Memory B cell (primary cell): Measurements from ENCODE around the gene CWC15.
"Not testable (repeated sequence)": the region's sequence is repeated elsewhere in the genome, so short reads cannot be mapped to it uniquely, and the experiment has no call there.

Experiments used
- ATAC-seq: fragments of 150-1000 bp; cut with Tn5 transposase; 2 replicates; pipeline ENCODE4 v1.10.0; 2021; ENCODE audit warnings: low read depth, mild to moderate bottlenecking, moderate library complexity
- DNase-seq, 2 donors: peaks; one replicate each; pipeline ENCODE4 v3.0.0; 2022; ENCODE audit warnings: low spot score in 2 of 2
- H3K27ac Mint-ChIP-seq: one replicate; pipeline ENCODE4 v1.8.0; 2022; ENCODE audit warnings: mild to moderate bottlenecking, moderate library complexity, mixed read lengths
- H3K27me3 Mint-ChIP-seq: one replicate; pipeline ENCODE4 v1.8.0; 2022; ENCODE audit warnings: mixed read lengths
- H3K36me3 Mint-ChIP-seq: one replicate; pipeline ENCODE4 v1.8.0; 2022; ENCODE audit warnings: mild to moderate bottlenecking, mixed read lengths
- H3K4me1 Mint-ChIP-seq: one replicate; pipeline ENCODE4 v1.8.0; 2022; ENCODE audit warnings: mixed read lengths
- H3K4me3 Mint-ChIP-seq: one replicate; pipeline ENCODE4 v1.8.0; 2022; ENCODE audit warnings: mild to moderate bottlenecking, moderate library complexity, mixed read lengths
- H3K9me3 Mint-ChIP-seq: one replicate; pipeline ENCODE4 v1.8.0; 2022; ENCODE audit warnings: mixed read lengths

The CWC15 gene

DNA sequence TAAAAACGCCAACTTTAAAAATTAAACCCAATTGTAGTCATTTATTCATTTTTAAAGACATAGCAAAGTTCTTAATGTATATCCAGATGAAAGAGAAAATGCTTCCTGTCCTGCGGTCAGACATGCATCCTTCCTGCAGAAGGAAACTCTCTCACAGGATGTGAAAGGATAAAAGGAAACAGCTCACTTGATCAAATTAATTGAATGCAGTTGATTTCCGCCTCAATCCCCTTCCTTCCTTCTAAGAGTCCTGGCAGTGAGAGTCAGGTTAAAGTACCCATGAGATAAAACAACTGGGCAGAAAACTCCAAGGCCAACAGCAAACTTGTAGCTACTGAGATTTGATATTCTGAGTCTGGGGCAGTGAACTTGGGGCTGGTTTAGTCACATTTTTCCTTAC is 38.5 kb downstream of the CWC15 start:
- no peak for DNase-seq
- Mint-ChIP-seq H3K4me1 (no peaks in the 10 kb centered on the region), H3K36me3 (no peaks in the 10 kb centered on the region), H3K4me3 (no peak overlapping the region), H3K27ac (no peak overlapping the region), H3K27me3 (peaks cover 13% of the 10 kb centered on the region), H3K9me3 (no peaks in the 10 kb centered on the region)
- ATAC-seq: no peak

DNA sequence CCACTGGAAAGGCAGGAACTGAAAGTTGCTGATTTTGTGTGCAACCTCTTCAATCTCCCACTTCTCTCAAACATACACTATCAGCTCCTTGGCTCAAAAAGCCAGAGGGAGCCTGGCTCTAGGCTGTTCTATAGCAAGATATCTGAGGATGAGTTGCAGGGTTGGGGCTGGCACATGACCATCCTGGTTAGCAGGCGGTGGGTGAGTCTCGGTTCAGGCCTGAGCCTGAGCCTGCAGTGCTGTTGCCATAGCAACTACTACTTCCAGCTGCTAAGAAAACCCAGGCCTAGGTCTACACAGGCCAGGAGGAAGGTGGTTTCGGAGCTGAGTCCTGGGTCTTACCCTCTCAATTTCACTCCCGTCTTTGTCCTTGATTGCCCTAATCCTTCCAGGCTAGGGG is 39.0 kb downstream of the CWC15 start:
- Mint-ChIP-seq H3K4me1 (no peaks in the 10 kb centered on the region), H3K27me3 (peaks cover 15% of the 10 kb centered on the region), H3K9me3 (no peaks in the 10 kb centered on the region), H3K36me3 (no peaks in the 10 kb centered on the region), H3K4me3 (no peak overlapping the region), H3K27ac (no peak overlapping the region)
- DNase-seq (no peak), ATAC-seq (no peak)

DNA sequence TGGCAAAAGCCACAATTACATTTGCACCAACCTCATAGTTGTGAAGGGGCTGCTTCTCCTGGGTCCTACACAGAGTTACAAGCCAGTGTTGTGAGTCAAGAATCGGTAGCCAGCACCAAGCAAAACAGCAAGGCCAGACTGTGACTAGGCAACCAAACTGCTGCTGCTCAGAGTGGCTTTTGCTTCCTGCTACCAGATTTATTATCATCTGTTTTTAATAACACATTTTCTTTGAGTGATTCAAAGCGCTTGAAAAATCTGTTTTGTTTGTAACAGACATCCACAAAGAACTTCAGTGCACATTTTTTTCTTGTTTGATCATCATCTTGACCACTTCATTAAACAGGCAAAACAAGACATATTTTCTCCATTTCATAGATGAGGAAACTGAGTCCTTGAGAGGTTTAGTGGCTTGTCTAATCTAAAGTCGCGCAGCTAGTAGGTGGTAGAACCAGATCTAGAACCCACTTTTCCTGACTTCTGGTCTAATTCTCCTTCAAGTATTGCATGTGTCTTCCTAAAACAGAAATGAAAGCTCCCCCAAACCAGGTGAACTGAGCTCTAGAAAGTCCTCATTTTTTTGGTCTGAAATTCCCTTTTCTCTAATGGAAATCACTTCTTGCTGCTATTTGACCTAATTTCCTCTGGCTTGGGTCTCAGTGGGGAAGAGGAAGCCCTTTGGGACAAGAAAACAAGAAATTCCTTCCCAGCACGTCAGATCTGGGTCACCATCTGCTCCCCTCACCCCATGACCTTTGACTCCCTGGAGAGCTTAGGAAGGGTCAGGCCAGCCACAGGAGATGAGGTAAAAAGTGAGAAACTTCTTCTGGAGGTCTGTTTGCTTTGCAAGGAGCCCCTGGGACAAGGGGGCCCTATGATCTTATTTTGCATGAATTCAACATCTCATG is 39.9 kb downstream of the CWC15 start:
- Mint-ChIP-seq H3K9me3 (no peaks in the 10 kb centered on the region), H3K4me3 (no peak overlapping the region), H3K27ac (no peak overlapping the region), H3K4me1 (no peaks in the 10 kb centered on the region), H3K27me3 (peaks cover 17% of the 10 kb centered on the region), H3K36me3 (no peaks in the 10 kb centered on the region)
- no peak for ATAC-seq
- no peak for DNase-seq

DNA sequence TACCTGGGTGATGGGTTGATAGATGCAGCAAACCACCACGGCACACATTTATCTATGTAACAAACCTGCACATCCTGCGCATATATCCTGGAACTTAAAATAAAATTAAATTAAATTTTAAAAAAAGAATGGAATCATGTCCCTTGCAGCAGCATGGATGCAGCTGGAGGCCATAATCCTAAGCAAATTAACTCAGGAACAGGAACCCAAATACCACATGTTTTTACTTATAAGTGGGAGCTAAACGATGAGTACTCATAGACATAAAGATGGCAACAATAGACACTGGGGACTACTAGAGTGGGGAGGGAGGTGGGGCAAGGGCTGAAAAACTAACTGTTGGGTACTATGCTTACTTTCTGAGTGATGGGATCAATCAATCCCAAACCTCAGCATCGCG is 40.9 kb downstream of the CWC15 start:
- no peak overlapping the region for H3K27ac Mint-ChIP-seq
- H3K4me1 Mint-ChIP-seq: no peaks in the 10 kb centered on the region
- H3K36me3 Mint-ChIP-seq: no peaks in the 10 kb centered on the region
- H3K4me3 Mint-ChIP-seq: no peak overlapping the region
- DNase-seq: no peak
- ATAC-seq: no peak
- H3K27me3 Mint-ChIP-seq: peaks cover 17% of the 10 kb centered on the region
- H3K9me3 Mint-ChIP-seq: no peaks in the 10 kb centered on the region

DNA sequence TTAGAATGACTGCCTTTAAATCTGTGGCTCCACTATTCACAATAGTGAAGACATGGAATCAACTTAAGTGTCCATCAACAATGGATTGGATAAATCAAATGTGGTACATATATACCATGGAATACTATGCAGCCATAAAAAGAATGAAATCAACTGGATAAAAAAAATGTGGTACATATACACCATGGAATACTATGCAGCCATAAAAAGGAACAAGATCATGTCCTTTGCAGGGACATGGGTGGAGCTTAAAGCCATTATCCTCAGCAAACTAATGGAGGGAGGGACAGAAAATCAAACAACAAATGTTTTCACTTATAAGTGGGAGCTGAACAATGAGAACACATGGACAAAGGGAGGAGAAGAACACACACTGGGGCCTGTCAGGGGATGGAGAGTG is 41.3 kb downstream of the CWC15 start:
- peaks cover 17% of the 10 kb centered on the region for H3K27me3 Mint-ChIP-seq
- not testable (repeated sequence) for H3K36me3 Mint-ChIP-seq, DNase-seq, H3K4me1 Mint-ChIP-seq, H3K4me3 Mint-ChIP-seq, H3K27ac Mint-ChIP-seq, ATAC-seq, H3K9me3 Mint-ChIP-seq

DNA sequence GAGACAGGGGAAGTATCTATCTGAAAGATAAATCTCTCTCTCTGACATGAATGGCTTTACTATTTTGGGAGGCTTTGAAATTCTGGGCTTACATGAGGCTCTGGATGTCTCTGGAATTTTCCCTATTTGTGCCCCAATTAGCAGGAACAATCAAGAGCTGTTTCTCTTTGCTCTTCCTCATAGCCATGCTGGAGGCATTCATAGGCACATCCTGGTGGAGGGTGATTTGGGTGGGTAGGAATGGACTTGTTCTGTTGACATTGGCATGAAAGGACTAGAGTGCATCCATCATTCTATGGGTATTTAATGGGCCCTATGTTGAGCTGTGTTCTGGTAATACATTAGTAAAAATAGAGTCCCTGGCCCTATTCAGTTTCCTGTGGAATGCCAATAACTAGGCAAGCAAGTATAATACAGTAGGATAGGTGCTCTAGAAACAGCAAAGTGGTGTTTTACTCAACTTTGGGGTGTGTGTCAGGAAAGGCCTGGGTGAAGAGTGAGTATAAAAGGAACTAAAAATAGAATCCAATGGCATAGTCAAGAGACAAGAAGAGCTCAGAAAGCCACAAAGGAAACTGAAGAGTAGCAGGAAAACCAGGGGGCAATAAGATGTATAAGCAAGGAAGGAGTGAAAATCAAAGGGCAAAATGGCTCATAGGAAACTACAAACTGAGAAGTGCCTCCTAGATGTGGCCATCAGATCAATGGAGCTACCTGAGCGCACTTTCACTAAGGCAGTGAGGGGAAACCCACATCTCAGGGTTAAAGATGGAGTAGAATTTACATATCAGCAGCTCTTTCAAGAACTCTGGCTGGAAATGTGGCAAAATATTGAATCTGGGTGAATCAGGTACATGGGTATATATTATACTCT is 45.0 kb downstream of the CWC15 start:
- DNase-seq (no peak), ATAC-seq (no peak)
- Mint-ChIP-seq H3K4me1 (peaks cover 6% of the 10 kb centered on the region), H3K27me3 (peaks cover 18% of the 10 kb centered on the region), H3K4me3 (no peak overlapping the region), H3K27ac (no peak overlapping the region), H3K36me3 (no peaks in the 10 kb centered on the region), H3K9me3 (no peaks in the 10 kb centered on the region)

DNA sequence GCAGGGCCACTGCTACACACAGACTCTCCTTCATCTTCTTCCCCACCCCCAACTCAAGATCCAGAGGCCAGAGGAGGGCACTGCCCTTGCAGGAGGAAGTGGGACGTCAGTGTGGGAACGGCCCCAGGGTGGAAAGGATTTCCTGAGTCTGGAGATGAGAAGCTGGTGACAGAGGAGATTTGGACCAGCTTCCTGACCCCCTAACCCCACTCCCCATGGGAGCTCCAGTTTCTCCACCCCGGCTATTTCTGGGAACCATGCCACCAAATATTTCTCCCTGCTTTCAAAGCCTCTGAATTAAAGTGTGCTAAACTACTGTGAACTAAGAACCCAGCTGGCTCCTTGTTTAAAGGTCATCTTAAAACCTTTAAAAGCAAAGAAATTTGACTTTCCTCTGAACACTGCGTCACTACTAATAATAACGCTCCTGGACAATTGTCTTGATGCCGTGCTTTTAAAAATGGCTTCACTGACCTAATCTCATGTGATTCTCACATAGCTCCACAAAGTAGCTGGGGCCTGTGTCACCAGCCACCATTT is 46.6 kb downstream of the CWC15 start:
- peaks cover 13% of the 10 kb centered on the region for H3K27me3 Mint-ChIP-seq
- no peak overlapping the region for H3K4me3 Mint-ChIP-seq
- no peak for ATAC-seq
- H3K27ac Mint-ChIP-seq: no peak overlapping the region
- H3K4me1 Mint-ChIP-seq: peaks cover 11% of the 10 kb centered on the region
- DNase-seq: no peak
- no peaks in the 10 kb centered on the region for H3K9me3 Mint-ChIP-seq
- H3K36me3 Mint-ChIP-seq: no peaks in the 10 kb centered on the region

DNA sequence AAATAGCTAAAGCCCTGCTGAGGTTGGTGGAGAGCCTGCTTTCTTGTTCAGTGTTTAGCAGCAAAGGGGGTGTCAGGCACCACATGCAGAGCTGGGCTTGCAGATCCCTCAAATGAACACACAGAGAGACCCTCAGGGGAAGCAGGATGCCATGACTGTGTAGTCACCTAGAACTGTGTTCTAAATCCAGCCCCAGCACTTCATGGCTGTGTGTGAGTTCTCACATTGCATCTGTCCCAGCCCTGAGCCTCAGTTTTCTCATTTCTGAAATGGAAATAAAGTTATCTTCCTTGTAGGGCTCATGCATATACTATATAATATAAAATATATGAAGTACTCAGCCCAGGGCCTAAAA is 47.1 kb downstream of the CWC15 start:
- Mint-ChIP-seq H3K36me3 (no peaks in the 10 kb centered on the region), H3K27ac (no peak overlapping the region), H3K4me3 (no peak overlapping the region), H3K9me3 (no peaks in the 10 kb centered on the region), H3K4me1 (peaks cover 11% of the 10 kb centered on the region), H3K27me3 (peaks cover 13% of the 10 kb centered on the region)
- DNase-seq (no peak), ATAC-seq (no peak)

DNA sequence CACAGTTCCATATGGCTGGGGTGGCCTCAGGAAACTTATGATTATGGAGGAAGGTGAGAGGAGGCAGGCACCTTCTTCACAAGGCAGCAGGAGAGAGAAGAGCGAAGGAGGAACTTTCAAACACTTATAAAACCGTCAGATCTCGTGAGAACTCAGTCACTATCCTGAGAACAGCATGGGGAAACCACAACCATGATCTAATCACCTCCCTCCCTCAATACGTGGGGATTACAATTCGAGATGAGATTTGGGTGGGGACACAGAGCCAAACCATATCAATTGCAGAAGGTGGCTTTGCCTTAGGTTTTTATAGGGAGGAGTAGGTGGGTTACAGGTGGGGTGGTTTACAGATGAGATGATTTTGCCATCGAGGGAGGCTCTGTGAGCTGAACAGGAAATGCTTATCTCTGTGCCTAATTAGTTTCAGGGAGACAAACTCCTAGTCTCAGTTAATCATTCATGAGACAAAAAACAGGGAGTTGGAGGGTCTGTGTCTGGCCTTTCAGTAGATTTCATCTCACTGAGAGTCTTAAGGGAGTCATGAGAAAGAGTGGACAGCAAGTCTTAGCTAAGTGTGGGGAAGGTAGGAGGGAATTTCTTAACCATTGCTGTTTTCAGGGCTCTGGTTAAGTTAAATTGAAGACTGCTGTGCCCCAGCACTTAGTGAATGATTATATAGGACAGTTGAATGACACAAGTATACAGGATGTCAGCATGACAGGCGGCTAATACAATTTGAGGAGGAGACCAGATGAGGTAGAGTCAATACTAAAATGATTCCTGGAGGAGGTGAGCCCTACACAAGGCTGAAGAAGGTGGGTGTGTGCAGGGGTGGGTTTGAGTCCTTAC is 47.7 kb downstream of the CWC15 start:
- Mint-ChIP-seq H3K9me3 (no peaks in the 10 kb centered on the region), H3K4me1 (peaks cover 11% of the 10 kb centered on the region), H3K27ac (no peak overlapping the region), H3K36me3 (no peaks in the 10 kb centered on the region), H3K27me3 (peaks cover 13% of the 10 kb centered on the region), H3K4me3 (no peak overlapping the region)
- ATAC-seq (no peak), DNase-seq (no peak)

DNA sequence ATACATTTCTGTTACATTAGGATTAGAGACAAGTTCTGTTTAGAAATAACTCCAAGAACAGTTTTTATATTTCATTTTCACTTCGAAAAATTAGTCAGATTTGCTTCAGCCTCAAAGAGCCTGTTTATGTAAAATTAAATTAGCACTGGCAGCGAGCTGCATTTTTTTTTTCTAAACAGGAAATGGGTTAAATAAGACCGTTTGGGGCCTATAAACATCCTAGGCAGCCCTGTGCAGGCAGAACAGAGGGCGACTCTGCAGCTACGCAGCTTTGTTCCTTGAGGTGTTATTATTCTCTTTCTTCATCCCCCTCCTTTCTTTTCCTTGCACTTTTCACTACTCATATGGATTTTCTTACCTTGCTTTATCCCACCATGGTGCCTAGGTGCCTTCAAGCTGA is 48.7 kb downstream of the CWC15 start:
- Mint-ChIP-seq H3K27me3 (peaks cover 9% of the 10 kb centered on the region), H3K4me1 (peaks cover 11% of the 10 kb centered on the region), H3K36me3 (no peaks in the 10 kb centered on the region), H3K9me3 (no peaks in the 10 kb centered on the region), H3K4me3 (no peak overlapping the region), H3K27ac (no peak overlapping the region)
- ATAC-seq: no peak
- DNase-seq: no peak

DNA sequence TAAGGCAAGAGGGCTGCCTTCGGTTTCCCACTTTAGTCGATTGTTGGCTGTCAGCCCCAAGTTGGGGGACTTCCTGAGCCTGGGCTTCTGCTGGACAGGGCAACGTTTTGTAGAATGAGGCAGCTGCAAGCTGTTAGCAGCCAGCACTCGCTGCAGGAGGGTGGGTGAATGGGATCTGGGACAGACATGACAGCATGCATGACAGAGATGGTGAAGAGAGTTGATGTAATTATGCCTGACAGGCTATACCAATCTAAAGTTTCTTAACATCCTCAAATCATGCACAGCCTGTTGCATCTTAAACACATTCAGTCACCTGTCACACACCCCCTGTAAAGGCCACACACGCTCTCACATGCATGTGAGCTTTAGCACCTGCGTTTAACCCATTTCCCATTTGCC is 49.2 kb downstream of the CWC15 start:
- ATAC-seq (no peak), DNase-seq (no peak)
- H3K36me3 Mint-ChIP-seq: no peaks in the 10 kb centered on the region
- peaks cover 11% of the 10 kb centered on the region for H3K4me1 Mint-ChIP-seq
- H3K27ac Mint-ChIP-seq: no peak overlapping the region
- peaks cover 8% of the 10 kb centered on the region for H3K27me3 Mint-ChIP-seq
- no peak overlapping the region for H3K4me3 Mint-ChIP-seq
- no peaks in the 10 kb centered on the region for H3K9me3 Mint-ChIP-seq

DNA sequence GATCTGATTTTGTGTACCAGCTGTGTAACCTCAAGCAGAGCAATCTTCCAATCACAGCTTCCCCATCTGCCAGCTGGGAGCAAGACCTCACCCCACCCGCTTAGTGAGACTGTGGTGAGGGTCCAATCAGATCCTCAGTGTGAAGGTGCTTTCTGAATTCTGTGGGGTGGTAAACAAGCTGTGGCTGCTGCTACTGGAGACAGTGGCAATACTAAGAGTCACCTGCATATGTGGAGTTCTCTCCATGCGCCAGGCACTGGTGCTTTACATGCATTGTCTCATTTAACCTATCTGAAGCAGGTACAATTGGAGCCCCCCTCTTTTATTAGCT is 50.4 kb downstream of the CWC15 start:
- H3K27ac Mint-ChIP-seq: no peak overlapping the region
- no peak overlapping the region for H3K4me3 Mint-ChIP-seq
- H3K9me3 Mint-ChIP-seq: no peaks in the 10 kb centered on the region
- DNase-seq: no peak
- ATAC-seq: peak; percentile 55
- H3K36me3 Mint-ChIP-seq: no peaks in the 10 kb centered on the region
- H3K4me1 Mint-ChIP-seq: peaks cover 11% of the 10 kb centered on the region
- peaks cover 4% of the 10 kb centered on the region for H3K27me3 Mint-ChIP-seq

DNA sequence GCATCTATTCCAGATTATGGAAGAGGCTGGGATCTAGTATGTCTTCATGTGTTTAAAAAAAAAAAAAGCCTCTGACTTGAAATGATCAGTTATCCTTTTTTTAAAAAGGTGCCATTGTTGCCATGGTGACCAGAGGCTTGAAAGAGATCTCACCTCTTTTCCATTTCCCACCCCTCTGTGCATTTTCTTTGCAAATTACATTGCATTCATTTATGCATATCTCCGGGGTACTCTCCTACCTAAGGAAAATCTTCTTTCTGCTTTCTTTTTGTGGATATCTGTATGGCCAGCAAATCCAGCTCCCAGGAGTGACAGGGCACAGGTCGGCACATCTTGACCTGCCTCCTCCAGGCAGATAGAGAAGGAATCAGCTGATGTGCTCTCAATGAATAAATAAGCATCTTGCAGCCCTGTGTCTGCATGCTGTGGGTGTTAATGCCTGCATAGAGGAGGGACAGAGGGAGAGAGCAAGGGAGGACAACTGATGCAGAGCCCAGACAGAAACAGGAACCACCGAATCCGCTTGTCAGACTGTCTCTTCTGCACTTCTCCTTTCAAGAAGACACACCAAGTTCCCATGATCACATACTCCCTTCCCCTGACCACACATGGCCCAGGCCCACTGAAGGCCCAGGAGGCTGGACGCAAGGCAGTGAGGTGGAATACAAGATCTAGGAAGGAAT is 50.9 kb downstream of the CWC15 start:
- H3K27ac Mint-ChIP-seq: no peak overlapping the region
- H3K9me3 Mint-ChIP-seq: no peaks in the 10 kb centered on the region
- peaks cover 11% of the 10 kb centered on the region for H3K4me1 Mint-ChIP-seq
- no peaks in the 10 kb centered on the region for H3K36me3 Mint-ChIP-seq
- H3K4me3 Mint-ChIP-seq: no peak overlapping the region
- peak; percentile 76 for ATAC-seq
- no peak for DNase-seq
- H3K27me3 Mint-ChIP-seq: peaks cover 7% of the 10 kb centered on the region
